HG03060 (cell line): ENCODE results near the gene GLOD5.
"Not testable (repeated sequence)": the region's sequence is repeated elsewhere in the genome, so short reads cannot be mapped to it uniquely, and the experiment has no call there.

Experiments
- ATAC-seq: cut with Tn5 transposase; IDR thresholded peaks from one replicate; pipeline ENCODE4 v1.9.1; 2021; ENCODE audit warnings: low read depth, moderate number of reproducible peaks; ENCODE audit not compliant: unreplicated experiment

Gene GLOD5

DNA sequence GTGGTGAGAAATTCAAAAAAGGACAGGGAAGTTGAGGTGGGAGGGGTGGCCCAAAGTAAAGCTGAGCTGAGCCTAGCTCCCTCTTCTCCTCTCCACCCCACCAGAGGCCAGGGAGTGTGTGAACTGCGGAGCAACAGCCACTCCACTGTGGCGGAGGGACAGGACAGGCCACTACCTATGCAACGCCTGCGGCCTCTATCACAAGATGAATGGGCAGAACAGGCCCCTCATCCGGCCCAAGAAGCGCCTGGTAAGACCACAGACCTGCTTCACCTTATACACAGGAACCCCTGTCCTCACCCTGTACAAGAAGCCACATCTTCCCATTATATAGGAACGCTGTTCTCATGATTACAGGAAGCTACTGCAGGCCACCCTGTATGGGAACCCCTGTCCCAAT lies 30.7 kb downstream of the GLOD5 start:
- no peak for ATAC-seq

- ATAC-seq = no peak
These were observed 32.4 kb downstream of the GLOD5 start for GRCh38 chrX:48793935-48794334.

- ATAC-seq = no peak
These were observed 32.9 kb downstream of the GLOD5 start for GRCh38 chrX:48794340-48794910.

DNA sequence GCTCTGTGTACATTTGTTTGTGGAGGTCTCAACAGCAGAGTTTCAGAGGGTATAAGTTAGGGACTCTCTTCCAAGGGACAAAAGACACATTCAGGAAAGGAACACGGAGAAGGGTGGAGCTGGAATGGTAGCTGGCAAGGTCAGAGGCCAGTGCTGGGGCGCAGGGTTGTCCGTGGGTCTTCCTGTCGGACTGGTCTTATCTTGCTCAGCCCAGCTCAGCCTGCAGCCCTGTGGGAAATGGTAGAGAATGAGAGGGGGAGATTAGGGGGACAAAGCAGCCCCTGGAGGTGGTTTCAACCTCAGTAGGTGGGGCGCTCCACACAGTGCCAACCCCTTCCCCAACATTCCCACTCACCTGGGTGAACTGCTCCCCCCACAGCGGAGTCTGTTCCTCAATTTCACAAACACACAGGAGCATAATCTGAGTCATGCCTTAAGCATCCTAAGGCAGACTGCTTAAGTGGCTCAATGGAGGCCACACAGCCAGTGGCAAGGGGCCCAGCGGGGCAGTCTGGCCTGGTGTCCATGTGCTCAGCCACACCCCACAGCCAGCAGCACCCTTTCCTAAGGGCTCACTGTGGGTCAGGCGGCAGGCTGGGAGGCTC lies 33.5 kb downstream of the GLOD5 start:
- ATAC-seq = no peak

GRCh38 chrX:48798318-48798717 lies 36.8 kb downstream of the GLOD5 start:
- no peak for ATAC-seq

- no peak for ATAC-seq
These were observed 39.2 kb downstream of the GLOD5 start for GRCh38 chrX:48800574-48801279.

GRCh38 chrX:48801280-48802088 lies 39.9 kb downstream of the GLOD5 start, which contains the start of gene HDAC6:
HDAC6 (plus strand) TSS chrX:48802067; CDS start chrX:48802693, 626 bp downstream.
- peak; percentile 67 for ATAC-seq

DNA sequence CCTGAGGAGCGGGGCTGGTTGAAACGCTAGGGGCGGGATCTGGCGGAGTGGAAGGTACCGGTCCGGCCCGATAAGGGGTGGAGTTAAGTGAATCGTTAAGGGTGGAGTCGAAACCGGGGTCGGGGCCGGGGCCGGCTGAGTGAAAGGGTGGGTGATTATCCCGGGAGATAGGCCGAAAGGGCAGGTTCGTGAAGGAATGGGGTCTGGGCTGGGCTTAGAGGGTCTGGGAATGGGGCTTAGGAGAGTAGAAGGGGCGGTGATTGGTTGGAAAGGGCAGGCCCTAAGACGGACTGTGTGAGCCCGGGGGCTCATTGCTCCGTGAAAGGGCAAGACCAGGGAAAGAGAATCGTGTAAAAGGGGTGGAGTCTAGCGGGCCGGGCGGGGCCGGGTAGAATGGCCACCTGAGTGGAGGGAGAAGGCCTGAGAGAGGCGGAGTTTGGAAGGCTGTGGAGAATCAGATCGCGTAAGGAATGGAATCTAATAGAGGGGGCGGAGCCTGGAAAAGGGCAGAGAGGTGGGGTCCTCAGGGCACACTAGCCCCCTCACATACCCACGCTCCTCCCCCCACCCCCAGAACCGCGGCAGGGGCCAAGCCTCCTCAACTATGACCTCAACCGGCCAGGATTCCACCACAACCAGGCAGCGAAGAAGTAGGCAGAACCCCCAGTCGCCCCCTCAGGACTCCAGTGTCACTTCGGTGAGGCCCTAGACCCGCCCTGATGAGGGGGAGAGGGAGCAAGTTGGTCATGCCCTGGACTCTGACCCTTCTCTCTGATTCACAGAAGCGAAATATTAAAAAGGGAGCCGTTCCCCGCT lies 40.8 kb downstream of the GLOD5 start:
- peak; percentile 23 for ATAC-seq

DNA sequence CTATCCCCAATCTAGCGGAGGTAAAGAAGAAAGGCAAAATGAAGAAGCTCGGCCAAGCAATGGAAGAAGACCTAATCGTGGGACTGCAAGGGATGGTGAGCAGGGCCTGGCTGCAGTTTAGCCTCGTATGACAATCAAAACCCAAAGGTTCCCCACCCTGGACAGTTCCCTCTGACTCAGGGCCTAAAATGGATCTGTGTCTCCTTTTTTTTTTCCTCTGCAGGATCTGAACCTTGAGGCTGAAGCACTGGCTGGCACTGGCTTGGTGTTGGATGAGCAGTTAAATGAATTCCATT lies 41.3 kb downstream of the GLOD5 start:
- no peak for ATAC-seq

GRCh38 chrX:48806081-48806480 lies 44.5 kb downstream of the GLOD5 start:
- ATAC-seq = no peak

GRCh38 chrX:48813644-48814043 lies 52.1 kb downstream of the GLOD5 start:
- no peak for ATAC-seq

- no peak for ATAC-seq
These were observed 53.2 kb downstream of the GLOD5 start for GRCh38 chrX:48814722-48815121.

DNA sequence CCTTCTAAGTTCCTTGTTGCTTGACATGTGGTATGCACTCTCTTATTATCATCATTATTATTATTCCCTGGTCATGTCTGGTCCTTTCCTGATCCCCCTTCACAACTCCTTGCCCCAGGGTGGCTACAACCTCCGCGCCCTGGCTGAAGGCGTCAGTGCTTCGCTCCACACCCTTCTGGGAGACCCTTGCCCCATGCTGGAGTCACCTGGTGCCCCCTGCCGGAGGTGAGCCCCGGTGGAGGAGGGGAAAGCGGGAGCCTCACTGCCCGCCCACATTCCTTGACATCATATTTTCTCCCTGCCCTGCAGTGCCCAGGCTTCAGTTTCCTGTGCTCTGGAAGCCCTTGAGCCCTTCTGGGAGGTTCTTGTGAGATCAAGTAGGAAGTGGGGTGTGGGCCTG lies 53.7 kb downstream of the GLOD5 start:
- no peak for ATAC-seq

GRCh38 chrX:48816014-48816810 lies 54.7 kb downstream of the GLOD5 start:
- no peak for ATAC-seq

DNA sequence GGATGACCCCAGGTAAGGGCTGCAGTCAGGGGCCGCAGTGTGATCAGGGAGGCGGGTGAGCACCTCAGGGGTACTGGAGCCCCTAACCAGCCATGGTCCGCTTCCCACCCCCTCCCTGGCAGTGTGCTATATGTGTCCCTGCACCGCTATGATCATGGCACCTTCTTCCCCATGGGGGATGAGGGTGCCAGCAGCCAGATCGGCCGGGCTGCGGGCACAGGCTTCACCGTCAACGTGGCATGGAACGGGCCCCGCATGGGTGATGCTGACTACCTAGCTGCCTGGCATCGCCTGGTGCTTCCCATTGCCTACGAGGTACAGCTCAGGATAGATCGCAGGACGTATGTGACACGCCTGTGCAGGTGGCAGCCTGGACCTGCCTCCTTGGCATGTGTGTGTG lies 56.6 kb downstream of the GLOD5 start:
- ATAC-seq = no peak

GRCh38 chrX:48818866-48819265 lies 57.3 kb downstream of the GLOD5 start:
- ATAC-seq = no peak

DNA sequence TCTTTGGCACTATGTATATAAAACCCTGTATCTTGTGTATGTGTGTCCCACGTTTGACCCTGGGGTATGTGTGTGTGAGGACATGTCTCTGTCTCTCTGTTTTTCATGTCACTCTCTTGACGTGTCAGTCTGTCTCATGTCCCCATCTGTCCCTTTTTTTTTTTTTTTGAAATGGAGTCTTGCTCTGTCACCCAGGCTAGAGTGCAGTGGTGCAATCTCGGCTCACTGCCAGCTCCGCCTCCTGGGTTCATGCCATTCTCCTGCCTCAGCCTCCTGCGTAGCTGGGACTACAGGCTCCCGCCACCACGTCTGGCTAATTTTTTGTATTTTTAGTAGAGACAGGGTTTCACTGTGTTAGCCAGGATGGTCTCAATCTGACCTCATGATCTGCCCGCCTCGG lies 57.8 kb downstream of the GLOD5 start:
- not testable (repeated sequence) for ATAC-seq

- no peak for ATAC-seq
These were observed 61.5 kb downstream of the GLOD5 start for GRCh38 chrX:48823053-48823452.
